ENCODE measurements around the gene TPST1. TPM values are rescaled to one million over a fixed set of nuclear protein-coding genes. Genes with fewer than 3 reads are reported as not detected.

TPST1 gene
- total and polyA plus RNA-seq, 2 of the 8 experiments (the other 6 are each of a cell fraction or from before 2014, with no cell fraction given): 8.2 to 18.4 TPM

- TF ChIP-seq MAX (IDR thresholded peaks at IDR 0.05): no peak
- TF ChIP-seq JUN (IDR thresholded peaks at IDR 0.05; ENCODE audit: low read depth, low read length): no peak
- TF ChIP-seq NANOG (IDR thresholded peaks at IDR 0.05; ENCODE audit: insufficient read depth, low read depth, low read length, poor library complexity, severe bottlenecking): no peak
- no peak for TF ChIP-seq EP300 (IDR thresholded peaks at IDR 0.05; ENCODE audit: borderline replicate concordance in 1 of 2, low read depth in 2 of 2, low read length in 2 of 2)
Measured at GRCh38 chr7:66301737-66302136, 96.6 kb downstream of the TPST1 start (continued).

Data from H1 (cell line).